ENCODE data around the gene CDH4. TPM values are rescaled to one million over a fixed set of nuclear protein-coding genes. Genes with fewer than 3 reads are reported as not detected.
A peak's percentile ranks its signal among the peaks of the same experiment; 100 is the strongest.

The CDH4 gene
- total and polyA plus RNA-seq, 9 of the 15 experiments (the other 6 are each of a cell fraction or from before 2014, with no cell fraction given), result 0.04 TPM; not detected in 8

DNA sequence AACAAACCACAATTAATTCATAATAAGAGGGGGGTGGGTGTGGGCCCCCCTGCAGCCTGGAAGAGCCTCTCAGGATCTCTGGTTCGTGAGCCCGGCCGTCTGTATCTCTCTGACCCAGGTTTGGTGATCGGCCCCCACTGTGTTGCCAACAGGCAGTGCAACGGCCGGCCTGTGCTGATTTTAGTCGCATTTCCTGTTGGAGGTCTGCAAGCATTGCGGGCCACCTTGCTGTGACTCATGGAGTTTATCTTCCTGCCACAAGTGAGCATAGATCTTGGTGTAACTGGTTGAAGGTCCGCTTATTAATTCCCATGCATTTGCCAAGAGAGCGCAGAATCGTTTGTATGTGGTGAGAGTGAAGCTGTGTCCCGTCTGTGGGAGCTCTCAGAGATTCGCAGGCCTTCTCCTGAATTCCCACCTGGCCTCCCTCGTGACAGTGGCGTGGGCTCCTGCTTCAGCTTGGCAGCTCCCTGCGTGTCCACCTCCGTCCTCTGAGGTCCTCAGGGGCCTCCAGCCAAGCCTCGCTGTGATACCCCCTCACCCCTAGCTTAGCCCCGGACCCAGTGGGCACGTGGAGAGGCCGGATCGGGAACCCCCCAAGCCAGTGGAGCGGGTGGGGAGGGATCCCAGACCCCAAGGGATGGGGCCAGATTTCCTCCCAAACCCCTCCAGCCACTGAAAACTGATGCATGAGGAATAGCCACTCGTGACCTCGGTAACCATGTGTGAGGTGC is 269.8 kb downstream of the CDH4 start (continued):
- TF ChIP-seq, protein P1, sequence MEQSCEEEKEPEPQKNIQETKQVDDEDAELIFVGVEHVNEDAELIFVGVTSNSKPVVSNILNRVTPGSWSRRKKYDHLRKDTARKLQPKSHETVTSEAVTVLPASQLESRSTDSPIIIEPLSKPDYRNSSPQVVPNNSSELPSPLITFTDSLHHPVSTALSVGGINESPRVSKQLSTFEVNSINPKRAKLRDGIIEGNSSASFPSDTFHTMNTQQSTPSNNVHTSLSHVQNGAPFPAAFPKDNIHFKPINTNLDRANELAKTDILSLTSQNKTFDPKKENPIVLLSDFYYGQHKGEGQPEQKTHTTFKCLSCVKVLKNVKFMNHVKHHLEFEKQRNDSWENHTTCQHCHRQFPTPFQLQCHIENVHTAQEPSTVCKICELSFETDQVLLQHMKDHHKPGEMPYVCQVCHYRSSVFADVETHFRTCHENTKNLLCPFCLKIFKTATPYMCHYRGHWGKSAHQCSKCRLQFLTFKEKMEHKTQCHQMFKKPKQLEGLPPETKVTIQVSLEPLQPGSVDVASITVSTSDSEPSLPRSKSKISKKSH (CRISPR knock-in tag; IDR thresholded peaks at IDR 0.05), result no peak
- TF ChIP-seq, protein P2, sequence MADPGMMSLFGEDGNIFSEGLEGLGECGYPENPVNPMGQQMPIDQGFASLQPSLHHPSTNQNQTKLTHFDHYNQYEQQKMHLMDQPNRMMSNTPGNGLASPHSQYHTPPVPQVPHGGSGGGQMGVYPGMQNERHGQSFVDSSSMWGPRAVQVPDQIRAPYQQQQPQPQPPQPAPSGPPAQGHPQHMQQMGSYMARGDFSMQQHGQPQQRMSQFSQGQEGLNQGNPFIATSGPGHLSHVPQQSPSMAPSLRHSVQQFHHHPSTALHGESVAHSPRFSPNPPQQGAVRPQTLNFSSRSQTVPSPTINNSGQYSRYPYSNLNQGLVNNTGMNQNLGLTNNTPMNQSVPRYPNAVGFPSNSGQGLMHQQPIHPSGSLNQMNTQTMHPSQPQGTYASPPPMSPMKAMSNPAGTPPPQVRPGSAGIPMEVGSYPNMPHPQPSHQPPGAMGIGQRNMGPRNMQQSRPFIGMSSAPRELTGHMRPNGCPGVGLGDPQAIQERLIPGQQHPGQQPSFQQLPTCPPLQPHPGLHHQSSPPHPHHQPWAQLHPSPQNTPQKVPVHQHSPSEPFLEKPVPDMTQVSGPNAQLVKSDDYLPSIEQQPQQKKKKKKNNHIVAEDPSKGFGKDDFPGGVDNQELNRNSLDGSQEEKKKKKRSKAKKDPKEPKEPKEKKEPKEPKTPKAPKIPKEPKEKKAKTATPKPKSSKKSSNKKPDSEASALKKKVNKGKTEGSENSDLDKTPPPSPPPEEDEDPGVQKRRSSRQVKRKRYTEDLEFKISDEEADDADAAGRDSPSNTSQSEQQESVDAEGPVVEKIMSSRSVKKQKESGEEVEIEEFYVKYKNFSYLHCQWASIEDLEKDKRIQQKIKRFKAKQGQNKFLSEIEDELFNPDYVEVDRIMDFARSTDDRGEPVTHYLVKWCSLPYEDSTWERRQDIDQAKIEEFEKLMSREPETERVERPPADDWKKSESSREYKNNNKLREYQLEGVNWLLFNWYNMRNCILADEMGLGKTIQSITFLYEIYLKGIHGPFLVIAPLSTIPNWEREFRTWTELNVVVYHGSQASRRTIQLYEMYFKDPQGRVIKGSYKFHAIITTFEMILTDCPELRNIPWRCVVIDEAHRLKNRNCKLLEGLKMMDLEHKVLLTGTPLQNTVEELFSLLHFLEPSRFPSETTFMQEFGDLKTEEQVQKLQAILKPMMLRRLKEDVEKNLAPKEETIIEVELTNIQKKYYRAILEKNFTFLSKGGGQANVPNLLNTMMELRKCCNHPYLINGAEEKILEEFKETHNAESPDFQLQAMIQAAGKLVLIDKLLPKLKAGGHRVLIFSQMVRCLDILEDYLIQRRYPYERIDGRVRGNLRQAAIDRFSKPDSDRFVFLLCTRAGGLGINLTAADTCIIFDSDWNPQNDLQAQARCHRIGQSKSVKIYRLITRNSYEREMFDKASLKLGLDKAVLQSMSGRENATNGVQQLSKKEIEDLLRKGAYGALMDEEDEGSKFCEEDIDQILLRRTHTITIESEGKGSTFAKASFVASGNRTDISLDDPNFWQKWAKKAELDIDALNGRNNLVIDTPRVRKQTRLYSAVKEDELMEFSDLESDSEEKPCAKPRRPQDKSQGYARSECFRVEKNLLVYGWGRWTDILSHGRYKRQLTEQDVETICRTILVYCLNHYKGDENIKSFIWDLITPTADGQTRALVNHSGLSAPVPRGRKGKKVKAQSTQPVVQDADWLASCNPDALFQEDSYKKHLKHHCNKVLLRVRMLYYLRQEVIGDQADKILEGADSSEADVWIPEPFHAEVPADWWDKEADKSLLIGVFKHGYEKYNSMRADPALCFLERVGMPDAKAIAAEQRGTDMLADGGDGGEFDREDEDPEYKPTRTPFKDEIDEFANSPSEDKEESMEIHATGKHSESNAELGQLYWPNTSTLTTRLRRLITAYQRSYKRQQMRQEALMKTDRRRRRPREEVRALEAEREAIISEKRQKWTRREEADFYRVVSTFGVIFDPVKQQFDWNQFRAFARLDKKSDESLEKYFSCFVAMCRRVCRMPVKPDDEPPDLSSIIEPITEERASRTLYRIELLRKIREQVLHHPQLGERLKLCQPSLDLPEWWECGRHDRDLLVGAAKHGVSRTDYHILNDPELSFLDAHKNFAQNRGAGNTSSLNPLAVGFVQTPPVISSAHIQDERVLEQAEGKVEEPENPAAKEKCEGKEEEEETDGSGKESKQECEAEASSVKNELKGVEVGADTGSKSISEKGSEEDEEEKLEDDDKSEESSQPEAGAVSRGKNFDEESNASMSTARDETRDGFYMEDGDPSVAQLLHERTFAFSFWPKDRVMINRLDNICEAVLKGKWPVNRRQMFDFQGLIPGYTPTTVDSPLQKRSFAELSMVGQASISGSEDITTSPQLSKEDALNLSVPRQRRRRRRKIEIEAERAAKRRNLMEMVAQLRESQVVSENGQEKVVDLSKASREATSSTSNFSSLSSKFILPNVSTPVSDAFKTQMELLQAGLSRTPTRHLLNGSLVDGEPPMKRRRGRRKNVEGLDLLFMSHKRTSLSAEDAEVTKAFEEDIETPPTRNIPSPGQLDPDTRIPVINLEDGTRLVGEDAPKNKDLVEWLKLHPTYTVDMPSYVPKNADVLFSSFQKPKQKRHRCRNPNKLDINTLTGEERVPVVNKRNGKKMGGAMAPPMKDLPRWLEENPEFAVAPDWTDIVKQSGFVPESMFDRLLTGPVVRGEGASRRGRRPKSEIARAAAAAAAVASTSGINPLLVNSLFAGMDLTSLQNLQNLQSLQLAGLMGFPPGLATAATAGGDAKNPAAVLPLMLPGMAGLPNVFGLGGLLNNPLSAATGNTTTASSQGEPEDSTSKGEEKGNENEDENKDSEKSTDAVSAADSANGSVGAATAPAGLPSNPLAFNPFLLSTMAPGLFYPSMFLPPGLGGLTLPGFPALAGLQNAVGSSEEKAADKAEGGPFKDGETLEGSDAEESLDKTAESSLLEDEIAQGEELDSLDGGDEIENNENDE (IDR thresholded peaks at IDR 0.05; ENCODE audit: low read depth, low read length), result no peak
- TF ChIP-seq MAZ (CRISPR knock-in tag; conservative IDR thresholded peaks at IDR 0.05 in 1 of 2, IDR thresholded peaks at IDR 0.05 in 1 of 2) (no peak), TGIF2 (CRISPR knock-in tag; IDR thresholded peaks at IDR 0.05) (no peak), STAG1 (CRISPR knock-in tag; IDR thresholded peaks at IDR 0.05; ENCODE audit: borderline replicate concordance) (no peak), NRF1 (conservative IDR thresholded peaks at IDR 0.05 in 1 of 2, IDR thresholded peaks at IDR 0.05 in 1 of 2) (0 out of 4 replicates have a peak, but pooled peaks of 1 of the 2 experiments have one; percentile 13), MAFF (IDR thresholded peaks at IDR 0.05; ENCODE audit: low read length) (no peak), ZNF77 (CRISPR knock-in tag; IDR thresholded peaks at IDR 0.05) (no peak), MTA2 (IDR thresholded peaks at IDR 0.05; ENCODE audit: low read depth) (peak; percentile 20; the same call in 1 of the 2 replicates), TRIM25 (IDR thresholded peaks at IDR 0.05; ENCODE audit: borderline replicate concordance) (no peak)
